Left ventricle myocardium inferior (tissue), 1 donor: ENCODE data around the gene ELP1. TPM values are rescaled to one million over a fixed set of nuclear protein-coding genes. Genes with fewer than 3 reads are reported as not detected.
"Not testable (repeated sequence)": the region's sequence is repeated elsewhere in the genome, so short reads cannot be mapped to it uniquely, and the experiment has no call there.

ENCODE experiments used
- DNase-seq: peaks from one replicate; pipeline ENCODE4 v3.0.0-alpha.2; 2020
- H3K27ac ChIP-seq: fragments of 200-600 bp; replicated peaks from 2 replicates; pipeline ENCODE4 v1.8.0; 2021
- H3K27me3 ChIP-seq: fragments of 200-600 bp; 2 replicates; pipeline ENCODE4 v1.8.0; 2021; ENCODE audit warnings: low read depth
- H3K36me3 ChIP-seq: fragments of 200-600 bp; 2 replicates; pipeline ENCODE4 v1.8.0; 2021
- H3K4me1 ChIP-seq: fragments of 200-600 bp; 2 replicates; pipeline ENCODE4 v1.8.0; 2021
- H3K4me3 ChIP-seq: fragments of 200-600 bp; 2 replicates; pipeline ENCODE4 v1.8.0; 2021; ENCODE audit warnings: mild to moderate bottlenecking, moderate library complexity
- H3K9me3 ChIP-seq: fragments of 200-600 bp; replicated peaks from 2 replicates; pipeline ENCODE4 v1.8.0; 2021
- intact Hi-C: fragments of 100-400 bp; cut with micrococcal nuclease; formaldehyde crosslinking; loops from one replicate; pipeline ENCODE4 v1.11.0; 2022
- total RNA-seq: library from RNA; stranded (reverse); fragmentation: NEBNext Ultra II Directional; extraction: Animal tissue kit (Norgen Biotek cat#: 25700); gene quantifications from one replicate; pipeline ENCODE4 v1.2.1, GENCODE V29; 2021
- TF ChIP-seq, protein P1 (sequence below): fragments of 200-600 bp; IDR thresholded peaks from 2 replicates; pipeline ENCODE4 v1.8.0; 2021; ENCODE audit warnings: antibody characterized with exemption, mild to moderate bottlenecking, borderline replicate concordance
- donor health status: DM: no; HTN: yes; CAD: no; lungs with severe emphysema.

ELP1 gene
- total RNA-seq, 1 donor from 2014 or later = 21.4 TPM

DNA sequence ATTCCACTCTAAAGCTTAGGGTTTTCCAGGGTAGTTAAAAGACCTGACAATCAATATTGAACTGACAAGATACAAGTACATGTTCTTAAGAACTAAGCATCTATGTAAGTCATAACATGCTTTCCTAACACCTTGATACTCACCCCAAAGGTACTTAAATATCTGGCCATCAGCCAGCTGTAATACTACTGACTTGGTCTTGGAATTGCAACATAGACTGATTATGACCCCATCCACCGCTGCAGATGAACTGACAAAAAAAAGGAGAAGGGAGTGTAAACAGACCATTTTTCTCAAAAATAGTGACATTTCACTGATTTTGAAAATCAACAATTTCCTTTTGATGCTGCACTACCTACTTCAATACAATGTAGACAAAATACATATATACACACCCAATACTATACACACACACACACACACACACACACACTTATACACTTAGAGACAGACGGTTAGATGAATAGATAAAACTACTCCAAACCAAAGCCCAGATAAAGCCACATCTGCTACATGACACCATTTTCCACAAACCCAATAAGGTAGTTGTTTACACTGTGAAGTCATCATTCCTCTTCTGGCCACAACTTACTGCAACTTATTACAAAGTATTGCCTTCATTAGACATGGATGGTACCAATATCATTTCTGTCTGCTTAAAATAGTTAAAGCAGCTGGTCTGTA lies 30.4 kb downstream of the ELP1 start:
- no peak for DNase-seq
- no peaks in the 10 kb centered on the region for H3K9me3 ChIP-seq
- H3K4me3 ChIP-seq = no peak overlapping the region
- intact Hi-C loops = no loop called here
- TF ChIP-seq, protein P1, sequence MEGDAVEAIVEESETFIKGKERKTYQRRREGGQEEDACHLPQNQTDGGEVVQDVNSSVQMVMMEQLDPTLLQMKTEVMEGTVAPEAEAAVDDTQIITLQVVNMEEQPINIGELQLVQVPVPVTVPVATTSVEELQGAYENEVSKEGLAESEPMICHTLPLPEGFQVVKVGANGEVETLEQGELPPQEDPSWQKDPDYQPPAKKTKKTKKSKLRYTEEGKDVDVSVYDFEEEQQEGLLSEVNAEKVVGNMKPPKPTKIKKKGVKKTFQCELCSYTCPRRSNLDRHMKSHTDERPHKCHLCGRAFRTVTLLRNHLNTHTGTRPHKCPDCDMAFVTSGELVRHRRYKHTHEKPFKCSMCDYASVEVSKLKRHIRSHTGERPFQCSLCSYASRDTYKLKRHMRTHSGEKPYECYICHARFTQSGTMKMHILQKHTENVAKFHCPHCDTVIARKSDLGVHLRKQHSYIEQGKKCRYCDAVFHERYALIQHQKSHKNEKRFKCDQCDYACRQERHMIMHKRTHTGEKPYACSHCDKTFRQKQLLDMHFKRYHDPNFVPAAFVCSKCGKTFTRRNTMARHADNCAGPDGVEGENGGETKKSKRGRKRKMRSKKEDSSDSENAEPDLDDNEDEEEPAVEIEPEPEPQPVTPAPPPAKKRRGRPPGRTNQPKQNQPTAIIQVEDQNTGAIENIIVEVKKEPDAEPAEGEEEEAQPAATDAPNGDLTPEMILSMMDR = no peak
- peaks cover 96% of the 10 kb centered on the region for H3K36me3 ChIP-seq
- no peak overlapping the region for H3K27ac ChIP-seq
- no peaks in the 10 kb centered on the region for H3K4me1 ChIP-seq
- no peaks in the 10 kb centered on the region for H3K27me3 ChIP-seq

DNA sequence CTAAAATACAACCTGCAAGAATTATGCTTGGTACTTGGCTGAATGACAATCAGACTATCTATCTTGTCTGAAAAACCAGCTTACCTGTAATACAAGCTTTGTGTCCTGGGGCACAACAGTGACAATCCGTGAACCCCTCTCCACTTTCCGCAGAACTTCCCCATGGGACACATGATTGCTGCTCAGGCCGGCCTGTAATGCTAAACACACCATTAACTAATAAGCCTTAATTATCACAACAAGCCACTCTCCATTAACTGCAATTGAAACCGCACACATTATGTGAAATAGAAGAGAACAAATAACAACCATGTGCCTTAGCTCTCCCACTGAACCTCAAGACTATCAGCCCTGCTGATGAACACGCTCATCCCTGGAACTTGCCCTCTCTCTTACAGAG lies 33.7 kb downstream of the ELP1 start:
- intact Hi-C loops = no loop called here
- TF ChIP-seq, protein P1 = no peak

DNA sequence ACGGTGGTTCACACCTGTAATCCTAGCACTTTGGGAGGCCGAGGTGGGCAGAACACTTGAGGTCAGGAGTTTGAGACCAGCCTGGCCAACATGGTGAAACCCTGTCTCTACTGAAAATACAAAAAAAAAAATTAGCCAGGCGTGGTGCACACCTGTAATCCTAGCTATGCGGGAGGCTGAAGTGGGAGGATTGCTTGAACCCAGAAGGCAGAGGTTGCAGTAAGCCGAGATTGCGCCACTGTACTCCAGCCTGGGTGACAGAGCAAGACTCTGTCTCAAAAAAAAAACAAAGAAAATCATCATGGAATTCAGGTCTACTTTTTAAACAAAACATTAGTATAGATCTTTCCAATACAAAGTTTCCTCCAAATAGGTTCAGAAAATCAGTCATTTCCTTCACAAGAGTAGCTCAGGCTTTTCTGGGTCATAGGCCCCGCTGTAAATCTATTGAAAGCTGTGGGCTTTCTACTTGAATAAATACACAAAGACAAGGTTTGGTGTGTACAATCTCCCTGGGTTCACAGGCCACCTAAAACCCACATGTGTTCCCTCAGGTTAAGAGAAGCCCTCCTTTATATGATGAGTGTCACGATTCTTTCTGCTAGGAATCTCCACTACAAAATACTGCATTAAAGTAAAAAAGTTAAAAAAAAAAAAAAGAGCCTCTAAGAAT lies 34.8 kb downstream of the ELP1 start:
- DNase-seq, H3K4me1 ChIP-seq, H3K4me3 ChIP-seq, H3K27ac ChIP-seq, H3K27me3 ChIP-seq, intact Hi-C loops, H3K9me3 ChIP-seq: not testable (repeated sequence)
- H3K36me3 ChIP-seq = peaks cover 97% of the 10 kb centered on the region

More for the DNA sequence above, 33.7 kb downstream of the ELP1 start:
- Histone ChIP-seq H3K27me3 (no peaks in the 10 kb centered on the region), H3K4me3 (no peak overlapping the region), H3K9me3 (no peaks in the 10 kb centered on the region), H3K27ac (no peak overlapping the region), H3K36me3 (peaks cover 97% of the 10 kb centered on the region), H3K4me1 (no peaks in the 10 kb centered on the region)
- DNase-seq = no peak

- Histone ChIP-seq H3K4me3 (no peak overlapping the region), H3K36me3 (peaks cover 97% of the 10 kb centered on the region), H3K4me1 (no peaks in the 10 kb centered on the region), H3K9me3 (no peaks in the 10 kb centered on the region), H3K27ac (no peak overlapping the region), H3K27me3 (no peaks in the 10 kb centered on the region)
- TF ChIP-seq, protein P1 = no peak
- no peak for DNase-seq
- intact Hi-C loops = no loop called here
Observed at GRCh38 chr9:108897324-108898096, 36.4 kb downstream of the ELP1 start.

GRCh38 chr9:108894225-108894997 lies 39.5 kb downstream of the ELP1 start:
- Histone ChIP-seq H3K27ac (no peak overlapping the region), H3K27me3 (no peaks in the 10 kb centered on the region), H3K36me3 (peaks cover 99% of the 10 kb centered on the region), H3K4me1 (peaks cover 12% of the 10 kb centered on the region), H3K9me3 (no peaks in the 10 kb centered on the region), H3K4me3 (no peak overlapping the region)
- TF ChIP-seq, protein P1 = no peak
- intact Hi-C loops = no loop called here
- no peak for DNase-seq
